Neutrophil (primary cell): ENCODE results near the gene SYT15.

Source experiments
- H3K27ac ChIP-seq: fragments of 200-600 bp; sonication (generic); 2 replicates; pipeline ENCODE4 v1.5.1; 2016; ENCODE audit warnings: mild to moderate bottlenecking, moderate library complexity
- H3K27me3 ChIP-seq: fragments of 200-600 bp; sonication (generic); 2 replicates; pipeline ENCODE4 v1.6.0; 2016; ENCODE audit warnings: mild to moderate bottlenecking
- H3K36me3 ChIP-seq: fragments of 200-600 bp; sonication (generic); 2 replicates; pipeline ENCODE4 v1.5.1; 2017
- H3K4me1 ChIP-seq, 2 experiments: fragments of 200-600 bp in 1 of 2; sonication (generic) in 1 of 2; 1 replicate in 1 of 2; 2 replicates in 1 of 2; pipeline versions ENCODE4 v1.5.1 to v1.6.1; 2013 to 2016; ENCODE audit warnings: low read depth in 1 of 2, low read length in 1 of 2, mild to moderate bottlenecking in 1 of 2, moderate library complexity in 1 of 2; ENCODE audit not compliant: control insufficient read depth in 1 of 2, insufficient read depth in 1 of 2
- H3K4me3 ChIP-seq, 2 experiments: fragments of 200-600 bp in 1 of 2; sonication (generic) in 1 of 2; 1 replicate in 1 of 2; 2 replicates in 1 of 2; pipeline ENCODE4 v1.5.1; 2013 to 2016; ENCODE audit warnings: low read depth in 1 of 2, low read length in 1 of 2, mild to moderate bottlenecking in 1 of 2, moderate library complexity in 1 of 2
- H3K9me3 ChIP-seq: fragments of 200-600 bp; sonication (generic); 2 replicates; pipeline ENCODE4 v1.5.1; 2016
- CTCF ChIP-seq: fragments of 200-600 bp; sonication (generic); IDR thresholded peaks from 2 replicates; pipeline ENCODE4 v1.5.1; 2016; ENCODE audit warnings: antibody characterized with exemption

Gene SYT15

GRCh38 chr10:46550795-46551700 lies 27.9 kb upstream of the SYT15 start:
- peaks cover 60% of the 10 kb centered on the region for H3K27me3 ChIP-seq

GRCh38 chr10:46551701-46552525 lies 27.0 kb upstream of the SYT15 start:
- no peaks in the 10 kb centered on the region for H3K36me3 ChIP-seq
- no peak for TF ChIP-seq CTCF
- peaks cover 68% of the 10 kb centered on the region for H3K27me3 ChIP-seq
- no peak overlapping the region for H3K4me3 ChIP-seq
- no peaks in the 10 kb centered on the region for H3K4me1 ChIP-seq
- H3K27ac ChIP-seq: no peak overlapping the region
- no peaks in the 10 kb centered on the region for H3K9me3 ChIP-seq

More at GRCh38 chr10:46550795-46551700, 27.9 kb upstream of the SYT15 start:
- Histone ChIP-seq H3K4me1 (no peaks in the 10 kb centered on the region), H3K4me3 (no peak overlapping the region), H3K36me3 (no peaks in the 10 kb centered on the region), H3K9me3 (no peaks in the 10 kb centered on the region), H3K27ac (no peak overlapping the region)
- TF ChIP-seq CTCF: no peak

- Histone ChIP-seq H3K4me1 (no peaks in the 10 kb centered on the region), H3K4me3 (no peak overlapping the region), H3K9me3 (no peaks in the 10 kb centered on the region), H3K36me3 (no peaks in the 10 kb centered on the region), H3K27ac (no peak overlapping the region), H3K27me3 (peaks cover 76% of the 10 kb centered on the region)
- TF ChIP-seq CTCF: no peak
Observed at GRCh38 chr10:46552526-46553237, 26.2 kb upstream of the SYT15 start.

GRCh38 chr10:46553238-46554049 lies 25.5 kb upstream of the SYT15 start:
- peaks cover 77% of the 10 kb centered on the region for H3K27me3 ChIP-seq
- no peak overlapping the region for H3K27ac ChIP-seq
- H3K36me3 ChIP-seq: no peaks in the 10 kb centered on the region
- no peaks in the 10 kb centered on the region for H3K9me3 ChIP-seq
- TF ChIP-seq CTCF: no peak
- H3K4me3 ChIP-seq: no peak overlapping the region
- no peaks in the 10 kb centered on the region for H3K4me1 ChIP-seq
